ENCODE measurements around the gene PLVAP. TPM values are rescaled to one million over a fixed set of nuclear protein-coding genes. Genes with fewer than 3 reads are reported as not detected.

Gene PLVAP
- total RNA-seq, 1 experiment from 2014 or later = not detected

GRCh38 chr19:17419154-17419620 lies 42.0 kb upstream of the PLVAP start:
- peak overlapping the region; percentile 95 to 97 (median 97) for H3K27ac Mint-ChIP-seq
- Histone ChIP-seq H4K20me1 (ENCODE audit: control insufficient read depth, insufficient read depth, insufficient read length) (no peaks in the 10 kb centered on the region), H2BK20ac (ENCODE audit: low read depth, low read length, poor library complexity, severe bottlenecking) (no peak overlapping the region), H3K27me3 (ENCODE audit: insufficient read depth, low read length) (no peaks in the 10 kb centered on the region), H3K79me2 (ENCODE audit: insufficient read depth, low read length) (no peaks in the 10 kb centered on the region), H4K8ac (replicated peaks; ENCODE audit: insufficient read length, low read depth, low read length) (no peak overlapping the region), H2AK5ac (ENCODE audit: insufficient read length, low read length) (no peak overlapping the region), H4K91ac (ENCODE audit: insufficient read length, low read depth, low read length) (no peak overlapping the region), H2AFZ (ENCODE audit: low read length) (no peak overlapping the region), H2BK120ac (ENCODE audit: low read depth, low read length, poor library complexity, severe bottlenecking) (no peak overlapping the region), H3K9me3 (ENCODE audit: control insufficient read depth, low read depth, low read length) (no peaks in the 10 kb centered on the region), H3K56ac (ENCODE audit: insufficient read length, low read depth, low read length) (no peak overlapping the region), H3K9ac (ENCODE audit: extremely low read depth, insufficient read length, low read length) (peak overlapping the region; percentile 11), H2BK12ac (ENCODE audit: insufficient read length, low read depth, low read length) (no peak overlapping the region), H3K4me1 (ENCODE audit: insufficient read depth, low read length) (no peaks in the 10 kb centered on the region; the same call in 1 of the 2 replicates), H4K5ac (ENCODE audit: insufficient read length, low read depth, low read length) (no peak overlapping the region), H3K18ac (ENCODE audit: insufficient read length, low read depth, low read length) (no peak overlapping the region), H2BK5ac (ENCODE audit: insufficient read length, low read length) (no peak overlapping the region), H3K23ac (ENCODE audit: insufficient read length, low read depth, low read length) (no peak overlapping the region), H2BK15ac (ENCODE audit: low read depth, low read length) (no peak overlapping the region), H3K14ac (ENCODE audit: insufficient read depth, low read length) (no peak overlapping the region), H3T11ph (ENCODE audit: low read length) (no peak overlapping the region), H3K4ac (ENCODE audit: low read depth, low read length) (no peak overlapping the region), H3K4me2 (ENCODE audit: insufficient read depth, insufficient read length, low read length) (peak overlapping the region; percentile 70), H3K79me1 (ENCODE audit: insufficient read depth, low read depth, low read length, poor library complexity, severe bottlenecking) (no peaks in the 10 kb centered on the region), H3K23me2 (ENCODE audit: insufficient read length, low read depth, low read length, poor library complexity, severe bottlenecking) (peaks cover 7% of the 10 kb centered on the region), H3K27ac (ENCODE audit: insufficient read length, low read depth, low read length) (peak overlapping the region; percentile 3)
- peak overlapping the region; percentile 84 to 94 for H3K4me3 Mint-ChIP-seq
- DNase-seq = no peak
- peaks cover 27 to 40% of the 10 kb centered on the region in 2 experiments for H3K4me1 Mint-ChIP-seq
- H3K36me3 Mint-ChIP-seq (ENCODE audit: insufficient read depth in 1 of 3, low read depth in 3 of 3) = peaks cover 3 to 15% (median 4%) of the 10 kb centered on the region in 3 experiments; a peak in 3 of 7 replicates
- TF ChIP-seq, protein P1, sequence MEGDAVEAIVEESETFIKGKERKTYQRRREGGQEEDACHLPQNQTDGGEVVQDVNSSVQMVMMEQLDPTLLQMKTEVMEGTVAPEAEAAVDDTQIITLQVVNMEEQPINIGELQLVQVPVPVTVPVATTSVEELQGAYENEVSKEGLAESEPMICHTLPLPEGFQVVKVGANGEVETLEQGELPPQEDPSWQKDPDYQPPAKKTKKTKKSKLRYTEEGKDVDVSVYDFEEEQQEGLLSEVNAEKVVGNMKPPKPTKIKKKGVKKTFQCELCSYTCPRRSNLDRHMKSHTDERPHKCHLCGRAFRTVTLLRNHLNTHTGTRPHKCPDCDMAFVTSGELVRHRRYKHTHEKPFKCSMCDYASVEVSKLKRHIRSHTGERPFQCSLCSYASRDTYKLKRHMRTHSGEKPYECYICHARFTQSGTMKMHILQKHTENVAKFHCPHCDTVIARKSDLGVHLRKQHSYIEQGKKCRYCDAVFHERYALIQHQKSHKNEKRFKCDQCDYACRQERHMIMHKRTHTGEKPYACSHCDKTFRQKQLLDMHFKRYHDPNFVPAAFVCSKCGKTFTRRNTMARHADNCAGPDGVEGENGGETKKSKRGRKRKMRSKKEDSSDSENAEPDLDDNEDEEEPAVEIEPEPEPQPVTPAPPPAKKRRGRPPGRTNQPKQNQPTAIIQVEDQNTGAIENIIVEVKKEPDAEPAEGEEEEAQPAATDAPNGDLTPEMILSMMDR (conservative IDR thresholded peaks at IDR 0.05) = no peak
- no peaks in the 10 kb centered on the region; a peak in 1 of 5 replicates for H3K9me3 Mint-ChIP-seq
- H3K27me3 Mint-ChIP-seq (ENCODE audit: low read depth) = peaks cover 24% of the 10 kb centered on the region
- no CpG with 5 or more reads among the region's 8 CpGs for WGBS (ENCODE audit: extremely low coverage, insufficient read length, low lambda C conversion rate)
